Neural progenitor cell (in vitro differentiated cells): ENCODE data around the gene PTPN22. TPM values are rescaled to one million over a fixed set of nuclear protein-coding genes. Genes with fewer than 3 reads are reported as not detected.

ENCODE experiments used
- DNase-seq: peaks from one replicate; pipeline ENCODE4 v3.0.0-alpha.2; 2016; ENCODE audit warnings: low spot score
- H2AFZ ChIP-seq: fragments of 200-600 bp; sonication (generic); replicated peaks from 2 replicates; pipeline ENCODE4 v1.6.1; 2016; ENCODE audit warnings: antibody characterized with exemption
- H3F3A ChIP-seq: fragments of 200-600 bp; sonication (generic); 2 replicates; pipeline ENCODE4 v1.6.1; 2016; ENCODE audit warnings: antibody characterized with exemption, low read depth
- H3K27ac ChIP-seq: fragments of 200-600 bp; sonication (generic); 2 replicates; pipeline ENCODE4 v1.5.1; 2016; ENCODE audit warnings: mild to moderate bottlenecking
- H3K27me3 ChIP-seq: fragments of 200-600 bp; sonication (generic); 2 replicates; pipeline ENCODE4 v1.6.1; 2016; ENCODE audit warnings: mild to moderate bottlenecking, moderate library complexity
- H3K36me3 ChIP-seq: fragments of 200-600 bp; sonication (generic); 2 replicates; pipeline ENCODE4 v1.5.1; 2016
- H3K4me1 ChIP-seq: fragments of 200-600 bp; sonication (generic); 2 replicates; pipeline ENCODE4 v1.6.1; 2016; ENCODE audit warnings: mixed run types
- H3K4me2 ChIP-seq: fragments of 200-600 bp; sonication (generic); 2 replicates; pipeline ENCODE4 v1.6.1; 2016
- H3K4me3 ChIP-seq: fragments of 200-600 bp; sonication (generic); 2 replicates; pipeline ENCODE4 v1.5.1; 2016
- H3K79me2 ChIP-seq: fragments of 200-600 bp; sonication (generic); 2 replicates; pipeline ENCODE4 v1.6.1; 2016; ENCODE audit warnings: low read depth
- H3K9ac ChIP-seq: fragments of 200-600 bp; sonication (generic); 2 replicates; pipeline ENCODE4 v1.6.1; 2016
- H3K9me3 ChIP-seq: fragments of 200-600 bp; sonication (generic); 2 replicates; pipeline ENCODE4 v1.5.1; 2016; ENCODE audit warnings: low read depth
- H4K20me1 ChIP-seq: fragments of 200-600 bp; sonication (generic); 2 replicates; pipeline ENCODE4 v1.6.1; 2016; ENCODE audit warnings: low read depth
- H3K27ac Mint-ChIP-seq: 3 replicates; pipeline ENCODE4 v1.8.0; 2021; ENCODE audit warnings: mixed read lengths
- H3K27me3 Mint-ChIP-seq: 2 replicates; pipeline ENCODE4 v1.8.0; 2022; ENCODE audit warnings: low read depth, mild to moderate bottlenecking, inconsistent platforms, moderate library complexity, mixed read lengths; ENCODE audit not compliant: insufficient read depth
- H3K36me3 Mint-ChIP-seq: 3 replicates; pipeline ENCODE4 v1.8.0; 2021; ENCODE audit warnings: mixed read lengths
- H3K4me1 Mint-ChIP-seq: 3 replicates; pipeline ENCODE4 v1.8.0; 2021; ENCODE audit warnings: mixed read lengths
- H3K4me3 Mint-ChIP-seq: 3 replicates; pipeline ENCODE4 v1.8.0; 2021; ENCODE audit warnings: mild to moderate bottlenecking, moderate library complexity, mixed read lengths
- H3K9me3 Mint-ChIP-seq: 3 replicates; pipeline ENCODE4 v1.8.0; 2020; ENCODE audit warnings: mixed read lengths
- EZH2 ChIP-seq: fragments of 200-600 bp; sonication (generic); IDR thresholded peaks from 2 replicates; pipeline ENCODE4 v1.6.1; 2017; ENCODE audit warnings: antibody characterized with exemption, mild to moderate bottlenecking, moderate library complexity
- EZH2phosphoT487 ChIP-seq: fragments of 200-600 bp; sonication (generic); IDR thresholded peaks from 2 replicates; pipeline ENCODE4 v1.6.1; 2017; ENCODE audit warnings: antibody characterized with exemption
- total RNA-seq: library from RNA; depleted of rRNA; stranded (reverse); fragments of >200 nt; gene quantifications from 2 replicates; pipeline ENCODE4 v1.2.3, GENCODE V29; 2015; ENCODE audit warnings: low replicate concordance
- TF ChIP-seq, protein P1 (sequence below): fragments of 200-600 bp; sonication (generic); IDR thresholded peaks from 2 replicates; pipeline ENCODE4 v1.5.1; 2017; ENCODE audit warnings: antibody characterized with exemption, mild to moderate bottlenecking

Gene PTPN22
- total RNA-seq, 1 donor from 2014 or later: not detected

DNA sequence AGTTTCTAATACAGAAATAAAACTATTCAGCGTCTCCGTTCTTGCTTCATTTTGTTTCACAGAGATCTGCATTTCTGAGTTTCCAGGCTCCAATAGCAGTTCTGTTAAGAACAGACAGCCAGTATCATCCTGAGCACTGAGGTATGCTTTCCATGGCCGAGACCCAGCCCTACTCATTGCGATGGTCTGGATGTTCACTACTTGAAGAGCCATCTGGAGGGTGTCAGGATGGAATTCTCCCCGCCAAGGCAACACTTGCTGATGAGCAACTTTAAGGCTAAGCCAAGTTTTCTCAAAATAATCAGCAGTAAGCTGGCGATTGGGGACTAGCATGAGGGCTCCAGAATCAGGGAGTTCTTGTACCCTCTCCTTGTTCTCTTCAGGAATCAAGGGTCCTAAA is 23.6 kb upstream of the PTPN22 start:
- Histone ChIP-seq H3K27me3 (no peaks in the 10 kb centered on the region), H3K79me2 (no peaks in the 10 kb centered on the region), H3K4me2 (no peak overlapping the region), H3K9ac (no peak overlapping the region), H4K20me1 (no peaks in the 10 kb centered on the region), H3F3A (no peaks in the 10 kb centered on the region), H3K9me3 (no peaks in the 10 kb centered on the region), H3K4me3 (no peak overlapping the region), H3K27ac (no peak overlapping the region), H3K4me1 (no peaks in the 10 kb centered on the region), H3K36me3 (no peaks in the 10 kb centered on the region), H2AFZ (no peak overlapping the region)
- Mint-ChIP-seq H3K36me3 (peaks cover 13% of the 10 kb centered on the region), H3K27ac (no peak overlapping the region), H3K4me3 (no peak overlapping the region), H3K27me3 (peaks cover 3% of the 10 kb centered on the region), H3K4me1 (no peaks in the 10 kb centered on the region), H3K9me3 (no peaks in the 10 kb centered on the region)
- TF ChIP-seq EZH2phosphoT487 (no peak), EZH2 (no peak)
- TF ChIP-seq, protein P1, sequence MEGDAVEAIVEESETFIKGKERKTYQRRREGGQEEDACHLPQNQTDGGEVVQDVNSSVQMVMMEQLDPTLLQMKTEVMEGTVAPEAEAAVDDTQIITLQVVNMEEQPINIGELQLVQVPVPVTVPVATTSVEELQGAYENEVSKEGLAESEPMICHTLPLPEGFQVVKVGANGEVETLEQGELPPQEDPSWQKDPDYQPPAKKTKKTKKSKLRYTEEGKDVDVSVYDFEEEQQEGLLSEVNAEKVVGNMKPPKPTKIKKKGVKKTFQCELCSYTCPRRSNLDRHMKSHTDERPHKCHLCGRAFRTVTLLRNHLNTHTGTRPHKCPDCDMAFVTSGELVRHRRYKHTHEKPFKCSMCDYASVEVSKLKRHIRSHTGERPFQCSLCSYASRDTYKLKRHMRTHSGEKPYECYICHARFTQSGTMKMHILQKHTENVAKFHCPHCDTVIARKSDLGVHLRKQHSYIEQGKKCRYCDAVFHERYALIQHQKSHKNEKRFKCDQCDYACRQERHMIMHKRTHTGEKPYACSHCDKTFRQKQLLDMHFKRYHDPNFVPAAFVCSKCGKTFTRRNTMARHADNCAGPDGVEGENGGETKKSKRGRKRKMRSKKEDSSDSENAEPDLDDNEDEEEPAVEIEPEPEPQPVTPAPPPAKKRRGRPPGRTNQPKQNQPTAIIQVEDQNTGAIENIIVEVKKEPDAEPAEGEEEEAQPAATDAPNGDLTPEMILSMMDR: no peak
- no peak for DNase-seq

DNA sequence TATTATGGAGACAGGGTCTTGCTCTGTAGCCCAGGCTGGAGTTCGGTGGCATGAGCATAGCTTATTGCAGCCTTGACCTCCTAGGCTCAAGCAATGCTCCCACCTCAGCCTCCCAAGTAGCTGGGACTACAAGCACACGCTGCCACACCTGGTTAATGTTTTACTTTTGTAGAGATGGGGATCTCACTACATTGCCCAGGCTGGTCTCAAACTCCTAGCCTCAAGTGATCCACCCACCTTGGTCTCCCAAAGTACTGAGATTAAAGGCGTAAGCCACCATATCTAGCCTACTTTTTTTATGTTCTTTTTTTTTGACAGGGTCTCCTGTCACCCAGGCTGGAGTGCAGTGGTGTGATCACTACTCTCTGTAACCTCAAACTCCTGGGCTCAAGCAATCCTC is 21.8 kb upstream of the PTPN22 start:
- Histone ChIP-seq H3K4me2 (no peak overlapping the region), H3K4me3 (no peak overlapping the region), H3K36me3 (no peaks in the 10 kb centered on the region), H4K20me1 (no peaks in the 10 kb centered on the region), H3K27me3 (no peaks in the 10 kb centered on the region), H3K79me2 (no peaks in the 10 kb centered on the region), H3K27ac (no peak overlapping the region), H2AFZ (no peak overlapping the region), H3K9ac (no peak overlapping the region), H3K9me3 (no peaks in the 10 kb centered on the region), H3K4me1 (no peaks in the 10 kb centered on the region), H3F3A (no peaks in the 10 kb centered on the region)
- Mint-ChIP-seq H3K4me3 (no peak overlapping the region), H3K27ac (no peak overlapping the region), H3K9me3 (no peaks in the 10 kb centered on the region), H3K27me3 (peaks cover 3% of the 10 kb centered on the region), H3K4me1 (no peaks in the 10 kb centered on the region), H3K36me3 (peaks cover 13% of the 10 kb centered on the region)
- no peak for TF ChIP-seq EZH2
- TF ChIP-seq, protein P1: no peak
- TF ChIP-seq EZH2phosphoT487: no peak
- no peak for DNase-seq

DNA sequence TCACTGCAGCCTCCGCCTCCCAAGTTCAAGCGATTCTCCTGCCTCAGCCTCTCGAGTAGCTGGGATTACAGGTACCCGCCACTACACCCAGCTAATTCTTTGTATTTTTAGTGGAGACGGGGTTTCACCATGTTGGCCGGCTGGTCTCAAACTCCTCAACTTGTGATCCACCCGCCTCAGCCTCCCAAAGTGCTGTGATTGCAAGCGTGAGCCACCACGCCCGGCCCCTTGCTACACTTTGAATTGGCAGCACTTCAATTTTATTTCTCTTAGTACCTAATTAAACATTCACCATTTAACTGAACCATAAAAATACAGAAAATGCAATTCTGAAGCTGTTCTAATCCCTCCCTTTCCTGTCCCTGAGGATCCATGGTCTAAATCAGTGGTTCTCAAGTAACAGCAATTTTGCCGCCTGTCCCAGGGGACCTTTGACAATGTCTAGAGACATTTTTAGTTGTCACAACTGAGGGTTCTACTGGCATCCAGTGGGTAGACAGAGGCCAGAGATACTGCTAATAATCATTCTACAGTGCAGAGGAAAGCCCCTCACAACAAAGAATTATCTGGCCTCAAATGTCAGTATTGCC is 20.2 kb upstream of the PTPN22 start:
- Histone ChIP-seq H3K4me3 (no peak overlapping the region), H3K4me1 (no peaks in the 10 kb centered on the region), H3K27me3 (no peaks in the 10 kb centered on the region), H3K36me3 (no peaks in the 10 kb centered on the region), H2AFZ (no peak overlapping the region), H3K9me3 (no peaks in the 10 kb centered on the region), H4K20me1 (no peaks in the 10 kb centered on the region), H3K27ac (no peak overlapping the region), H3K4me2 (no peak overlapping the region), H3F3A (no peaks in the 10 kb centered on the region), H3K9ac (no peak overlapping the region), H3K79me2 (no peaks in the 10 kb centered on the region)
- TF ChIP-seq EZH2phosphoT487: no peak
- no peak for TF ChIP-seq EZH2
- TF ChIP-seq, protein P1: no peak
- Mint-ChIP-seq H3K9me3 (no peaks in the 10 kb centered on the region), H3K36me3 (peaks cover 10% of the 10 kb centered on the region), H3K4me3 (no peak overlapping the region), H3K27ac (no peak overlapping the region), H3K27me3 (no peaks in the 10 kb centered on the region), H3K4me1 (peaks cover 3% of the 10 kb centered on the region)
- DNase-seq: no peak
